HG03354 (cell line): ENCODE data around the gene BCL2L13.

Experiments
- ATAC-seq: cut with Tn5 transposase; IDR thresholded peaks from one replicate; pipeline ENCODE4 v1.9.1; 2021; ENCODE audit warnings: mild to moderate bottlenecking; ENCODE audit not compliant: unreplicated experiment, poor library complexity, severe bottlenecking

The BCL2L13 gene

DNA sequence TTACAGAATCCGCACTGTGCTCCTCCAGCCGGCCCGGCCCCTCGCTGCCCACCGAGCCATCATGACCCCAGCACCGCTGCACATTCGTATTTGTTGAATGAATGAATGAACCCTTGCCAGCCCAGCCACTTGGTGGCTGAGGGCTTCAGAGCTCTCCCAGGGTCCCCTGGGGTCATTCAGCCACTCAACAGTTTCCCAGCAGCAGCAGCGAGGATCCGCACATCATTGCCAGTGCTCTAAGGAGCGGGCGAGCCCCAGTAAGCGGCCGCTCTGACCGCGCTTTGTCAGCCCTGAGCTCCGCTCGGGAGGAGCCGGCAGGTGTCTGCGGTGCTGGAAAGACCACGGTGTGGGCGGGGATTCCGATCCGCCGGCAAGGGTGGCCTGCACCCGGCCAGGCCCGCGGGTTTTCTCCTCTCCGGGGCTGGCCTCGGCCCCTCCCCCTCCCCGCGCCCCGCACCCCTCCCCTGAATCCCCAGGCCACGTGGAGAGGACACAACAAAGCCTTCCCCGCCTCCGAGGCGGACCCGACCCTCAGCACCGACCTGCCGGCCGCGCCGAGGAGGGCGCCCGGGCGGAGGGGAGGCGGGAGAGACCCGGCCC, 135.1 kb downstream of the BCL2L13 start:
- ATAC-seq = peak; percentile 33

DNA sequence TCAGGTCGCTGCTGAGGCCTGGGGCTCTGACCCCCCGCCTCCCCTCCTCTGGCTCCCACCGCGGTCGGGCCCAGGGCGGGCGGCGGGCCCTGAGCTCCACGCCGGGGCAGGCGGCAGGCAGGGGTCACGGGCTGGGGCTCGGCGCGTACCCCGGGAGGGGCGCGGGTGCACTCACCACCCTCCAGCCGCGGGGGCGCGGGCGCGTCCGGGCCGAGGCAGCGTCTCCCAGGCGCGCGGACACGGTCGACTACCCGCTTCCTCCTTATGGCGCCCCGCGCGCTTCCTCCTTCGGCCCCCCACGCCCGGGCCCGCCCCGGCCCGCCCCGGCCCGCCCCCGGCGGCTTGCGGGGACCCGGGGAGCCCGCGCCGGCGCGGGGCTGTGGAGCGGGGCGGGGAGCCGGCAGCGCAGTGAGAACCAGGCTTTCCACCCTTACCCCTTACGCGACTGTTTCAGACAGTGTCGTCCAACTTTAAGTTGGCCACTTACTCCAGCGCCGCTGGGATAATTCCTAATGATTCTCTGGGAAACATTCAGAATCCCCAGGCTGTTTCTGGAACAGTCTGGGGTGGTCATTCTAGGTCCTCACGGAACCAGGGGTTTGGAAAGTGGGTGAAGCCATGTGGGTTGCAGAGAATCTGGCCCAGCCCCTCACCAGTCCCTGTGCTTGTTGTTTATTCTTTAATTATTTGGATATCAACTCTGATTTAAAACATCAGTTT, 135.8 kb downstream of the BCL2L13 start, which contains the start of gene BID:
Gene BID, minus strand, starts transcription at position 264 of the 720 bp plus-strand sequence. CDS start 24,353 bp downstream, outside the sequence.
- peak; percentile 35 for ATAC-seq

DNA sequence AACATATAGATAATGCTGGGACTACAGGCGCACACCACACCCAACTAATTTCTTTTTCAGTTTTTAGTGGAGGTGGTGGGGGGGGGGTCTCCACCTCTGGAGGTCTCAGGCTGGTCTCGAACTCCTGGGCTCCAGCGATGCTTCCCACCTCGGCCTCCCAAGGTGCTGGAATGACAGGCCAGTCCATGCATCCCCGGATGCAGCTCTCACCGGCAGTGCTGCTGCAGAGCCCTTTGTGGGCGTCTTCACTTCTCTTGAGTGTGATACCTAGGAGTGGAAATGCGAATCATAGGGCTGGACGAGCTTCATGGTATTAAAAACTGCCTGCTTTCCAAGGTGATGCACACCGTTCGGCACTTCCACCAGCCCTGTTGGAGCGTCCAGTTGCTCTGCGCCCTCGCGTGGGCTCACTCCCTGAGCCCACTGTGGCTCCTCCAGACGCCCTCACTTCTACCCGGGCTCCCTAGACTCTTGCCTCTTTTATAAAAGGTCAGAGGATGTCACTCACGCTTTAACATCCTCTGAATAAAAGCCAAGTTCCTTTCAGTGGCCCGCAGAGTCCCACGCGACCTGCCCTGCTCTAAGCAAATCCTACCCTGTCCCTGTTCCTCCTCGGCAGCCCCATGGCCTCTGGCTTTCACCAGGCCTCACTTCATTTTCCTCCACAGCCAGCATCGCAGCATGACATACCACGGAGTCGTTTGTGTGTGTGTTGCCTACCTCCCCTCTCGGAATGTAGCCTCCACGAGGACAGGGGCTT, 136.5 kb downstream of the BCL2L13 start:
- ATAC-seq = no peak

- ATAC-seq = no peak
Observed at GRCh38 chr22:17775781-17776465, 137.4 kb downstream of the BCL2L13 start.

DNA sequence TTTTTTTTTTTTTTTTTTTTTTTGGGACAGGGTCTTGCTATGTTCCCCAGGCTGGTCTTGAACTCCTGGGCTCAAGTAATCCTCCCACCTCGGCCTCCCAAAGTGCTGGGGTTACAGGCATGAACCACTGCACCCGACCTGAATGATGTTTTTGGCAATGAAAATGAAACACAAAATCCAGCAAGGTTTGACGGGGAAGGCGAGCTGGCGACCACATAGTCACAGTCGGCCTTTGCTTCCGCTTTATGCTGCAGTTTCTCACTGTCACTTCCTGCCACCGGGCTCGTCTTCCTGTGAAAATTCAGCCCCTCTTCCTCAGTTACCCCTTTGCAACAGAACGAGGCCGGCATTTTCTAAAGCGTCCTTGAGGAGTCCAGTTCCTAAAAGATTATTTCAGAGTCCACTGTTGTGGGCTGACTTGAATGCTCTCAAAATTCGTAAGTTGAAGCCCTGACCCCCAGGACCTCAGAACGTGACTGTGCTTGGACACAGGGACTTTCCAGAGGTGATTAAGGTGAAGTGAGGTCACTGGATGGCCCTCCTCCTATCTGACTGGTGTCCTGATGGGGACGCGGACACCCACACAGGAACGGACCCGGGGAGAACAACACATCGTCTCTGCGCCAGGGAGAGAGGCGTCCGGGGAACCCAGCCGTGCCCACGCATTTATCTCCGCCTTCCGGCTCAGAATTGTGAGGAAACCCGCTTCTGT, 138.6 kb downstream of the BCL2L13 start:
- ATAC-seq = peak; percentile 34

DNA sequence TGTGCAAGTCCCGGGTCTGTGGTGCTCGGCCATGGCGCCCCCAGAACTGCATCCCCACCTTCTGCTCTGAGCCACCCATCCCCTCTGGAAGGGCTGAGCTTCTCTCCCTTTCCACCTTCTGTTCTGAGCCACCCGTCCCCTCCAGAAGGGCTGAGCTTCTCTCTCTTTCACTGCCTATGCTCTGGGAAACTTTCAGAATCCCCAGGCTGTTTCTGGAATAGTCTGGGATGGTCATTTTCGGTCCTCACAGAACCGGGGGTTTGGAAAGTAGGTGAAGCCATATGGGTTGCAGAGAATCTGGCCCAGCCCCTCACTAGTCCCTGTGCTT, 139.1 kb downstream of the BCL2L13 start:
- no peak for ATAC-seq

GRCh38 chr22:17778412-17778976, 139.9 kb downstream of the BCL2L13 start:
- no peak for ATAC-seq

- peak; percentile 42 for ATAC-seq
Observed at GRCh38 chr22:17779286-17780115, 140.9 kb downstream of the BCL2L13 start.

GRCh38 chr22:17780116-17780740, 141.7 kb downstream of the BCL2L13 start:
- no peak for ATAC-seq
